WI38 (cell line): Measurements from ENCODE around the gene IGF2BP3.

Source experiments
- H3K4me3 ChIP-seq: 2 replicates; pipeline ENCODE4 v1.5.1; 2011; ENCODE audit warnings: low read depth, mild to moderate bottlenecking, control low read depth, low read length
- TF ChIP-seq, protein P1 (sequence below): IDR thresholded peaks from 2 replicates; pipeline ENCODE4 v1.5.1; 2012; ENCODE audit warnings: low read depth, mild to moderate bottlenecking, control low read depth, low read length

The IGF2BP3 gene

DNA sequence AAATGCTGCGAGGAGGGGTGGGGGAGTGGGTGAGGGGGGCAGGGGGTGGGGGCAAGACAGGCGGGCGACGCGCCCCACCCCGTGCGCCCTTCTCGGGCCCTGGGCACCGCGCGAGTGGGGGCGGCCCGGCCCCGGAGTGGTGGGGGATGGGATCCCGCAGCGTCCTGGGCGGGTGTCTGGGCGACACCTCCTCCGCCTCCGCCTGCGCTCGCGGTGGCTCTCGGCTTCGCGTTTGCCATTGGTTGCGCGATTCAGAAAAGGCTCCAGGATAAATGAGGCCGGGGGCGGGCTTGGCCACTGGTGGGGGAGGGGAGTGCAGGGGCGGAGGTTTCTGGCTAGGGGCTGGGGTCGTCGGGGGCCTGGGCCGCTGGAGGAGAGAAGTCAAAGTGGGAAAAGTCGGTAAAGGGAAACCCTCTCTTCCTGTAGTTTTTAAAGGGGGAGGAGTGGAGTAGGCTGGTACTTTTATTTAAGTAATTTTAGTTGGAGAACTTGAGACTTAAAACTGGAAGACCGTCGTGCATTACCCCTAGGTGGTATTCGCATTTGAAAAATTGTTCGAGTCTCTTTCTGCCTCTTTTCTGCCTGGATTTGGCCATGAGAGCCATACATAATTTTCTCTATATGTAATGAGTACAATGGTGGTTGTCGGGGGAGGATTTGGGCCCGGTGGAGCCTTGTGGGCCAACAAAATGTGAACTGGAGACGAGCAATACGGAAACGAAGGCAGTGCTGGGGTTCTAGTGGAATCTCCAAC, 992 bp upstream of the IGF2BP3 start:
- TF ChIP-seq, protein P1, sequence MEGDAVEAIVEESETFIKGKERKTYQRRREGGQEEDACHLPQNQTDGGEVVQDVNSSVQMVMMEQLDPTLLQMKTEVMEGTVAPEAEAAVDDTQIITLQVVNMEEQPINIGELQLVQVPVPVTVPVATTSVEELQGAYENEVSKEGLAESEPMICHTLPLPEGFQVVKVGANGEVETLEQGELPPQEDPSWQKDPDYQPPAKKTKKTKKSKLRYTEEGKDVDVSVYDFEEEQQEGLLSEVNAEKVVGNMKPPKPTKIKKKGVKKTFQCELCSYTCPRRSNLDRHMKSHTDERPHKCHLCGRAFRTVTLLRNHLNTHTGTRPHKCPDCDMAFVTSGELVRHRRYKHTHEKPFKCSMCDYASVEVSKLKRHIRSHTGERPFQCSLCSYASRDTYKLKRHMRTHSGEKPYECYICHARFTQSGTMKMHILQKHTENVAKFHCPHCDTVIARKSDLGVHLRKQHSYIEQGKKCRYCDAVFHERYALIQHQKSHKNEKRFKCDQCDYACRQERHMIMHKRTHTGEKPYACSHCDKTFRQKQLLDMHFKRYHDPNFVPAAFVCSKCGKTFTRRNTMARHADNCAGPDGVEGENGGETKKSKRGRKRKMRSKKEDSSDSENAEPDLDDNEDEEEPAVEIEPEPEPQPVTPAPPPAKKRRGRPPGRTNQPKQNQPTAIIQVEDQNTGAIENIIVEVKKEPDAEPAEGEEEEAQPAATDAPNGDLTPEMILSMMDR: no peak
- peak overlapping the region; percentile 86 for H3K4me3 ChIP-seq

DNA sequence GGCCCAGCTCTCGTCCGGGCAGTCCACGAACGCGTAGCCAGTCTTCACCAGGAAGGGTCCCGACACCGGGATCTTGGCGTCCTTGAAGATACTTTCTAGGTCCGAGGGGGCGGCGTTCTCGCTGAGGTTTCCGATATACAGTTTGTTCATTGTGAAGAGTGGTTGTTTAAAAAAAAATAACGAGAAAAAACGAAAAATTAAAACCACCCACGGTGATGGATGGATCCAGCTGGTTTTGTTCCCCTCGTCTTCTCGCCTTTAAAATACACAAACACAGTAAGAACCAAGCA, 385 bp downstream of the IGF2BP3 start:
- peak overlapping the region; percentile 86 for H3K4me3 ChIP-seq
- TF ChIP-seq, protein P1: no peak

DNA sequence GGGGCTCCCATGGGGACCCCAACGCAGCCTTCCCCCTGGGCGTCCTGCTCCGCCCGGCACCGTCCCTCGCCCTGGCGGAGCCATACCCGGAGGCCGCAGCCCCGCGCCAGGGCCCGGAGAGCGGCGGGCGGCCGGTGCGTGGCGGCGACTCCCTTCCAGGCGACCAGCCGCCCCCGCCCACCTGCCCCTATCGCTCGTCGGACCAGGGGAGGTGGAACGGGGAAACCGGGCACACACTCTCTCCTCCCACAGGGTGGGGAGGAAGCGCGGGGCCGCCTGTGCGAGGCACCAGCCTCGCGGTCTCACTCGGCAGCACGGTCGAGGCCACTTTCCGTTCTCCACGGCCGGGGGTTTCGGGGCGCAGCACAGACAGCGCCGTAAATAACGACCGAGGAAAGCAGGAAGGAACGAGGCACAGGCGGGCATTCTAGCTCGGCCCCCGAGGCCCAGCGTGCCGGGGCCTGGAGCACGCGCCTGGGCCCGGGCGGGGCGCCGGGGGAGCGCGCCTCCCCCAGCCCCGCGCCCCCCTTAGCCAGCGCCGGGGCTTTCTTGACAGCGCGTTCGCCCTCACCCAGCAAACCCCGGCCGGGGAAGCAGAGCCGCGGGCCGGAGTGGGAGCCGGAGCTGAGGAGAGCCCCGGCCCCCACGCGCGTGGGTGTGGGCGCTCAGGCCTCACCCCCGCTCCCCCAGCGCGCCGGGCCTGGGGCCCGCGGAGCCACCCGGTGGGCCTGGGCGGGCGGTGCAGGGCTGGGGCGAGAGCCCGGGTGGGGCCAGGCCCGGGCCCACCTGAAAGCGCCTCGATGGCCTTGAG, 936 bp downstream of the IGF2BP3 start:
- peak overlapping the region; percentile 86 for H3K4me3 ChIP-seq
- TF ChIP-seq, protein P1: no peak

DNA sequence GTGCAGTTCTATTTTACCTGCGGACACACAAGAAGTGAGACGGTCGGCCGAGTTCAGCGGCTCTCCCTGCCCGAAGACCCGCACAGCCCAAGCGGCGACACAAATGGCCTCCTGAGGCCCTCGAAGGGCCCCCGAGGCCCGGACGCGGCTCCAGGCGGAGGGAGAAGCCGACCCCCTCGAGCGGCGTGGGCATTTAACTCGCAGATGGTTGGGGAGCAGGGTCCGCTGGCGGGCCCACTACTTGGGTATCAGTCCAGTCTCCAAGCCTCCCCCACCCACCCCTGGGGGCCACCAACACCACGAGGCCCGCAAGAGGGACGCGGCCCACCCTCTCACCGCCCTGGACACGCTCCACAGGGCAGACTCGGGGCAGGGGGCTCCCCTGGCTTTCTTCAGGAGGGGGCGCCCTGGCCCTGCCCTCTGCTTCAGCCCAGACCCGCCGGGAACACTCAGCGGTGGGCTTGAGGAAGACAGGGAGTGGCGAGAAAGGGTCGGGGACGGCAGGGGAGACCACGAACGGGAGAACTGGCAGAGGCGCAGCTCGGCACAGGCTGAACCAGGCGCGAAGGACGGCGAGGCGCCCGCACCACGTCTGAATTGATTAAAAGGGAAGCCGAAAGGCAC, 1.7 kb downstream of the IGF2BP3 start:
- peak overlapping the region; percentile 86 for H3K4me3 ChIP-seq
- TF ChIP-seq, protein P1: no peak

DNA sequence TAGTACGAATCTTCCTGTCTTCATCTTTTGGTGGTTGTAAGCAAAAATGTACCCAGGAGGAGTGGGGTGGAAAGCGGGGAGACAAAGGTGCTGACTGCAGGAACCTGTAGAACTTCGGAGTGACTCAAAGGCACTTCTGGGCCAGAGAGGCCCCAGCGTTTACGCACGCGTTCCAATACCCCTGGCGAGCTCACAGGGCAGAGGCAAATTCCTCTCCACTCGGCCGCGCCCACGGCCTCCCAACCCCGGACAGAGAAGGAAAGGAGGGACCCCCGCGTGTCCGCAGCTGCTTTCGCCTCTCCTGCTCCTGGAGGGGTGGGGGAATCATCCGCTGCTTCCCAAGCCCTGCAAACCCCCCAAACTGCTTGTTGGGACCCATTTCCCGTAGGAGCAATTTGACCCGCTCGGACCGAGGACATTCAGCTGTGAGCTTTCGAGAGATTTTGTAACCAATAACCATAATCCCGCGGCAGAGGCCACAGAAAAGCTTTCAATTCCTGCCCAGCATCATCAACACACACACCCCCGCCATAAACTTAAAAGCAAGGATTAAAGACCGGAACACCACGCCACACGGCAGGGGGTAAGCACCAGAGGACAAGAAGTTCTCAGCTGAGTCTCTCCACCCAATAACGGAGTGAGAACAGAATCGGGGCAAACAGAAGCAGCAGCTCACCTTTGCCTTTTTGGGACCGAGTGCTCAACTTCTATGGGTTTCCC, 2.3 kb downstream of the IGF2BP3 start:
- TF ChIP-seq, protein P1: no peak
- H3K4me3 ChIP-seq: peak overlapping the region; percentile 86

DNA sequence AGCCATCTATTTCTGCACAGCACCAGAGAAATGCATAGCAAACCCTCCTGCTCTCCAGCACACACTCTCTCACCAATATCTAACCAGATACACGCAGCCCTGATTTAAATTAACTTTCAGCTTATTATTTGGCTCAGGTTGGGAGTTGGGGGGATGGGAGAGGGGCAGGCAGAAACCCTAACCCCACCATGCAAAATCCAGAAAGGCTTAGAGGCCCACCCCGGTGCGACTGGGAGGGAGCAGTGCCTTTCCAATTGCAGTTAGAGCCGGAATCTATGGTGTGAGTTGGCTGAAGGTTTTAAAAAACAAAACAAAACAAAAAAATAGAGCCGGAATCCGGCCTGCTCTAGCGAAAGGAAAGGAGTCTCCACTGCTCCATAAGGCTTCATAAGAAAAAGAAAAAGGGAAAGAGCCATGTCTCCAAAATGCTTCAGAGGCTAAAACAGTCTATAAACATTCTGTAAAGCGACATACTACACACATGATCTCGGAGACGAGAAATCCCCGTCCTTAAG, 2.9 kb downstream of the IGF2BP3 start:
- H3K4me3 ChIP-seq: peak overlapping the region; percentile 86

More for the DNA sequence above, 2.9 kb downstream of the IGF2BP3 start:
- TF ChIP-seq, protein P1: no peak
